NCI-H524 (cell line): ENCODE results near the gene RYR1.
A peak's percentile ranks its signal among the peaks of the same experiment; 100 is the strongest.
"Not testable (repeated sequence)": the region's sequence is repeated elsewhere in the genome, so short reads cannot be mapped to it uniquely, and the experiment has no call there.

ENCODE experiments used
- DNase-seq, 2 experiments: peaks; one replicate each; lab custom pipeline; 2025; lab: John Stamatoyannopoulos, UW

The RYR1 gene

GRCh38 chr19:38538793-38539528 is 105.5 kb downstream of the RYR1 start:
- DNase-seq = no peak

- DNase-seq = no peak
These were observed 106.3 kb downstream of the RYR1 start for GRCh38 chr19:38539751-38540150.

- no peak for DNase-seq
These were observed 108.5 kb downstream of the RYR1 start for GRCh38 chr19:38542040-38542439.

- no peak for DNase-seq
These were observed 109.9 kb downstream of the RYR1 start for GRCh38 chr19:38543286-38543806.

GRCh38 chr19:38543807-38544568 is 110.5 kb downstream of the RYR1 start:
- peak; percentile 35 to 73 for DNase-seq

- no peak for DNase-seq
These were observed 111.3 kb downstream of the RYR1 start for GRCh38 chr19:38544569-38545315.

- DNase-seq = no peak
These were observed 112.1 kb downstream of the RYR1 start for GRCh38 chr19:38545596-38545995.

- DNase-seq = no peak
These were observed 113.9 kb downstream of the RYR1 start for GRCh38 chr19:38547421-38547820.

- DNase-seq = no peak
These were observed 115.6 kb downstream of the RYR1 start for GRCh38 chr19:38549061-38549460.

GRCh38 chr19:38549942-38550341 is 116.5 kb downstream of the RYR1 start:
- DNase-seq = no peak

- DNase-seq = no peak
These were observed 116.9 kb downstream of the RYR1 start for GRCh38 chr19:38550376-38550775.

GRCh38 chr19:38551450-38551813 is 117.9 kb downstream of the RYR1 start:
- no peak for DNase-seq

- not testable (repeated sequence) for DNase-seq
These were observed 119.7 kb downstream of the RYR1 start for GRCh38 chr19:38553239-38553638.

- no peak for DNase-seq
These were observed 121.2 kb downstream of the RYR1 start for GRCh38 chr19:38554676-38555141.

- no peak for DNase-seq
These were observed 121.7 kb downstream of the RYR1 start for GRCh38 chr19:38555200-38555599.

GRCh38 chr19:38556521-38557174 is 123.2 kb downstream of the RYR1 start:
- DNase-seq = no peak

- DNase-seq = no peak
These were observed 123.8 kb downstream of the RYR1 start for GRCh38 chr19:38557205-38557799.

GRCh38 chr19:38558933-38559332 is 125.4 kb downstream of the RYR1 start:
- DNase-seq = not testable (repeated sequence)

- no peak for DNase-seq
These were observed 126.2 kb downstream of the RYR1 start for GRCh38 chr19:38559428-38560401.

- no peak for DNase-seq
These were observed 127.6 kb downstream of the RYR1 start for GRCh38 chr19:38561053-38561606.
